Measurements from ENCODE around the gene AGBL4.

DNA sequence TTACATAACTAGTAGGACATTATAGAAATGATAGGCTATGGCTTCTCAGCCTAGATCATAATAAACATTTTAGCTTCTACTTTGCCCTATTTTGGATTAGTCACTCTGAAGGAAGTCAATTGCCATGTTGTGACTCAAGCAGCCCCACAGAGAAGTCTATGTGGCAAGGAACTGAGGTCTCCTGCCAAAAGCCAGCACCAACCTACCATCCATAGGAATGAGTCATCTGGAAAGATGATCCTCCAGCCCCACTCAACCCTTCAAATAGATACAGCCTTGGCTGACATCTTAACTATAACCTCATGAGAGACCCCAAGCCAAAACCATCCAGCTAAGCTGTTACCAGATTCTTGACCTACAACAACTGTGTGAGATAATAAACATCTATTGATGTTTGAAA, 1170.7 kb downstream of the AGBL4 start:
- TF ChIP-seq, protein P1, sequence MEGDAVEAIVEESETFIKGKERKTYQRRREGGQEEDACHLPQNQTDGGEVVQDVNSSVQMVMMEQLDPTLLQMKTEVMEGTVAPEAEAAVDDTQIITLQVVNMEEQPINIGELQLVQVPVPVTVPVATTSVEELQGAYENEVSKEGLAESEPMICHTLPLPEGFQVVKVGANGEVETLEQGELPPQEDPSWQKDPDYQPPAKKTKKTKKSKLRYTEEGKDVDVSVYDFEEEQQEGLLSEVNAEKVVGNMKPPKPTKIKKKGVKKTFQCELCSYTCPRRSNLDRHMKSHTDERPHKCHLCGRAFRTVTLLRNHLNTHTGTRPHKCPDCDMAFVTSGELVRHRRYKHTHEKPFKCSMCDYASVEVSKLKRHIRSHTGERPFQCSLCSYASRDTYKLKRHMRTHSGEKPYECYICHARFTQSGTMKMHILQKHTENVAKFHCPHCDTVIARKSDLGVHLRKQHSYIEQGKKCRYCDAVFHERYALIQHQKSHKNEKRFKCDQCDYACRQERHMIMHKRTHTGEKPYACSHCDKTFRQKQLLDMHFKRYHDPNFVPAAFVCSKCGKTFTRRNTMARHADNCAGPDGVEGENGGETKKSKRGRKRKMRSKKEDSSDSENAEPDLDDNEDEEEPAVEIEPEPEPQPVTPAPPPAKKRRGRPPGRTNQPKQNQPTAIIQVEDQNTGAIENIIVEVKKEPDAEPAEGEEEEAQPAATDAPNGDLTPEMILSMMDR (IDR thresholded peaks at IDR 0.05 in 4 of 5, conservative IDR thresholded peaks at IDR 0.05 in 1 of 5) = no peak
- no peak for TF ChIP-seq POLR2A (IDR thresholded peaks at IDR 0.05)
